ENCODE results near the gene OLFM2. TPM values are rescaled to one million over a fixed set of nuclear protein-coding genes. Genes with fewer than 3 reads are reported as not detected.
A peak's percentile ranks its signal among the peaks of the same experiment; 100 is the strongest.

Gene OLFM2
- total and polyA plus RNA-seq, 12 donors: 0.30 to 8.0 (median 1.4) TPM

GRCh38 chr19:9838324-9838723 lies 98.0 kb downstream of the OLFM2 start:
- Histone ChIP-seq H3K9me3 (peaks cover 0 to 3% (median 0%) of the 10 kb centered on the region in 11 donors), H3K36me3 (peaks cover 0 to 60% (median 39%) of the 10 kb centered on the region in 9 donors), H3K27me3 (no peaks in the 10 kb centered on the region), H3K4me1 (peaks cover 6 to 36% (median 17%) of the 10 kb centered on the region in 9 donors), H3K27ac (no peak overlapping the region), H3K4me3 (no peak overlapping the region)
- TF ChIP-seq, protein P1, sequence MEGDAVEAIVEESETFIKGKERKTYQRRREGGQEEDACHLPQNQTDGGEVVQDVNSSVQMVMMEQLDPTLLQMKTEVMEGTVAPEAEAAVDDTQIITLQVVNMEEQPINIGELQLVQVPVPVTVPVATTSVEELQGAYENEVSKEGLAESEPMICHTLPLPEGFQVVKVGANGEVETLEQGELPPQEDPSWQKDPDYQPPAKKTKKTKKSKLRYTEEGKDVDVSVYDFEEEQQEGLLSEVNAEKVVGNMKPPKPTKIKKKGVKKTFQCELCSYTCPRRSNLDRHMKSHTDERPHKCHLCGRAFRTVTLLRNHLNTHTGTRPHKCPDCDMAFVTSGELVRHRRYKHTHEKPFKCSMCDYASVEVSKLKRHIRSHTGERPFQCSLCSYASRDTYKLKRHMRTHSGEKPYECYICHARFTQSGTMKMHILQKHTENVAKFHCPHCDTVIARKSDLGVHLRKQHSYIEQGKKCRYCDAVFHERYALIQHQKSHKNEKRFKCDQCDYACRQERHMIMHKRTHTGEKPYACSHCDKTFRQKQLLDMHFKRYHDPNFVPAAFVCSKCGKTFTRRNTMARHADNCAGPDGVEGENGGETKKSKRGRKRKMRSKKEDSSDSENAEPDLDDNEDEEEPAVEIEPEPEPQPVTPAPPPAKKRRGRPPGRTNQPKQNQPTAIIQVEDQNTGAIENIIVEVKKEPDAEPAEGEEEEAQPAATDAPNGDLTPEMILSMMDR (IDR thresholded peaks at IDR 0.05): no peak
- 91 to 92% methylated on average over 15 of the region's 15 CpGs for WGBS, 2 donors
- no peak for DNase-seq
- intact Hi-C loops (cut with DNase I): no loop called here
- no peak for ATAC-seq

DNA sequence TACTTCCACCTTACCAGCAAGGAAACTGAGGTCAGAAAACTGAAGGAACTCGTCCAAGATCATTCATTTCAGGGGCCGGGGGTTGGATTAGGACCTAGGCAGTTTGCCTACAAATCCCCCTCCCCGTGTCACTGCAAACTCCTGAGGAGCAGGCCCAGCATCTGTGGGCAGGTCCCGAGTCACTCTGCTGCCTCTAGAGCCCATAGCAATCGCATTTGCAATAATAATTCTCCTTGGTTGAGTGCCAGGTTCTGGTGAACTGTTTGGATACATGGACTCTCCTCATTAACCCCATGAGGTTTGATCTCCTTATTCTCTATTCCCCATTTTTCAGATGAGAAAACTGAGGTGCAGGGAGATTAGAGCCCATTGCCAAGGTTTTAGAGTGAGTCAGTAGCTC lies 100.3 kb downstream of the OLFM2 start:
- Histone ChIP-seq H3K36me3 (peaks cover 0 to 42% (median 24%) of the 10 kb centered on the region in 9 donors), H3K27me3 (no peaks in the 10 kb centered on the region), H3K4me3 (peak overlapping the region; percentile 88 to 99 (median 98)), H3K9me3 (no peaks in the 10 kb centered on the region), H3K27ac (peak overlapping the region in 3 of 10 donors; percentile 59 to 84 (median 78)), H3K4me1 (peaks cover 6 to 36% (median 17%) of the 10 kb centered on the region in 9 donors)
- DNase-seq (no peak), ATAC-seq (no peak)
- intact Hi-C loops (cut with DNase I): no loop called here
- TF ChIP-seq, protein P1 (IDR thresholded peaks at IDR 0.05): no peak
- 3 to 7% methylated on average over 5 of the region's 5 CpGs for WGBS, 2 donors

DNA sequence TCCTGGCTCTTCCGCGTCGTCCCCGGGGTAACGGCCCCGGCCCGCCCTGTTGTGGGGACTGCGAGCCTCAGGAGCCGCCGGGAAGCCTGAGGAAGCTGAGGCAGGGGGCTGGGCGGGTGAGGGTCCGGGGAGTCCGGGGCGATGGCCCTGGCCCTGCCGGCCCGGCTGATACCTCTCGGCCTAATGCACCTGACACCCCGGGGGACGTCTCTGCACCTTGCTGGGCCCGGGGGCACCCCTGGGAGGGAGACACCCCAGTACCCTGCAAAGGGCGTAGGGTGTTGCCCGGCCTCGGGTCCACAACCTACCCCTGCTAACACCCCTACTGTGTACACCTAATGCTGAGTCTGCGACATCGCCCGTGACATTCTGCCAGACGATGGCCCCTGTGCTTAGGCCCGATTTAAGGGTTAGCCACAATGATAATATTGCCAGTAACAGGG lies 100.8 kb downstream of the OLFM2 start:
- peaks cover 6 to 36% (median 17%) of the 10 kb centered on the region in 9 donors for H3K4me1 ChIP-seq
- TF ChIP-seq, protein P1 (IDR thresholded peaks at IDR 0.05): no peak
- H3K27me3 ChIP-seq: no peaks in the 10 kb centered on the region
- intact Hi-C loops (cut with DNase I): no loop called here
- H3K4me3 ChIP-seq: peak overlapping the region; percentile 88 to 99 (median 98)
- ATAC-seq: peak in 5 of 8 donors; percentile 0 to 42 (median 5)
- DNase-seq: no peak
- H3K36me3 ChIP-seq: peaks cover 0 to 42% (median 19%) of the 10 kb centered on the region in 9 donors
- no peaks in the 10 kb centered on the region for H3K9me3 ChIP-seq
- 1 to 2% methylated on average over 27 to 28 of the region's 28 CpGs for WGBS, 2 donors
- peak overlapping the region; percentile 59 to 90 (median 78) for H3K27ac ChIP-seq

DNA sequence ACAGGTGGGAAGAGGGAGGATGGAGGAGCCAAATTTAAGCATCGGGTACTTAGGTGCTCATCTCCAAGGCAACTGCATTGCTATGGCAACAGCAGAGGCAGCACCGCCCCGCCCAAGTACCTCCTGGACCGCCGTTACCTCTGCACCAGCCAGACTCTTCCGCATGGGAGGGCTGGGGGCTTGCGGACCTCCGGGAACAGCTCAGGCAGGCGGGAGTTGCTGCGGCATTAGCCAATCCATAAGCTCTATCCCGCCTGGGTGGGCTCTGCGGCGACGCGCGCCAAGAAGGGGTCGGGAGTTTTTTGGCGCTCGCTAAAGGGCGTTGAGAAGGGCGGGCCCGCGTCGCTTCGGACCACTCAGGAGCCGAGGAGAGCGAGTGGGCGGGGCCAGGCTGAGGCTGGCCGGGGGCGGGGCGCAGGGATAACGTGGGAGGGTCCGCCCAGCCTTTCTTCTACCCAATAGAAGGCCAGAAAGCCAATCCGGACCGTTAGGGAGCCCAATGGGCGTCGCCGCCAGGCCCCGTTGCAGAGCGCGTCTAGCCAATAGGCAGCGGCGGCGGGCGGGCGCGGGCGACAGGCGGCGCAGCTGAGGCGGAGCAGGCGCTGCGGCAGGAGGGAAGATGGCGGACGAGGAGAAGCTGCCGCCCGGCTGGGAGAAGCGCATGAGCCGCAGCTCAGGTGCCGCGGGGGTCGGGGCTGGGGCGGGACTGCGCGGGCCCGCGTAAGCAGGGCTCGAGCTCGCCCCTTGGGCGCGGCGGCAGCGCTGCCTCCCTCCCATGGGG lies 101.4 kb downstream of the OLFM2 start, which contains the start of gene PIN1:
Gene PIN1, plus strand, starts transcription at position 593 of the 781 bp plus-strand sequence. Its CDS starts 27 bp downstream, at position 620.
- peak; percentile 99 for DNase-seq
- H3K4me1 ChIP-seq: peaks cover 6 to 36% (median 17%) of the 10 kb centered on the region in 9 donors
- H3K27ac ChIP-seq: peak within 1 kb of the TSS; percentile 61 to 90 (median 78)
- 0 to 1% methylated on average over 51 to 73 of the region's 73 CpGs for WGBS, 2 donors
- intact Hi-C loops (cut with DNase I): no loop called here
- no peaks in the 10 kb centered on the region for H3K27me3 ChIP-seq
- TF ChIP-seq, protein P1 (IDR thresholded peaks at IDR 0.05): peak; percentile 40 to 90 (median 77)
- H3K4me3 ChIP-seq: peak within 1 kb of the TSS; percentile 88 to 99 (median 98)
- peak; percentile 97 to 100 (median 100) for ATAC-seq
- H3K36me3 ChIP-seq: peaks cover 0 to 42% (median 15%) of the 10 kb centered on the region in 9 donors
- H3K9me3 ChIP-seq: no peaks in the 10 kb centered on the region
